Esophagus (tissue), 2 donors: ENCODE data around the gene ADAMTSL1. TPM values are rescaled to one million over a fixed set of nuclear protein-coding genes. Genes with fewer than 3 reads are reported as not detected.

Experiments used
- H3K27ac ChIP-seq, 2 donors: one replicate each; pipeline ENCODE4 v1.5.1; 2013; ENCODE audit warnings: low read depth in 2 of 2, mild to moderate bottlenecking in 2 of 2, inconsistent platforms in 1 of 2, low read length in 1 of 2, moderate library complexity in 1 of 2
- H3K27me3 ChIP-seq, 2 donors: one replicate each; pipeline ENCODE4 v1.6.1; 2013; ENCODE audit warnings: low read length in 2 of 2, control low read depth in 1 of 2, mild to moderate bottlenecking in 1 of 2; ENCODE audit not compliant: insufficient read depth in 2 of 2, control insufficient read depth in 1 of 2
- H3K36me3 ChIP-seq, 2 donors: one replicate each; pipeline ENCODE4 v1.6.1; 2013; ENCODE audit warnings: low read length in 1 of 2; ENCODE audit not compliant: control insufficient read depth in 2 of 2, insufficient read depth in 2 of 2
- H3K4me1 ChIP-seq, 2 donors: one replicate each; pipeline ENCODE4 v1.6.1; 2013; ENCODE audit warnings: low read length in 1 of 2; ENCODE audit not compliant: control insufficient read depth in 2 of 2, insufficient read depth in 2 of 2
- H3K4me3 ChIP-seq, 2 donors: one replicate each; pipeline ENCODE4 v1.5.1; 2013; ENCODE audit warnings: low read length in 2 of 2, mild to moderate bottlenecking in 2 of 2, low read depth in 1 of 2, moderate library complexity in 1 of 2
- H3K9me3 ChIP-seq, 2 donors: one replicate each; pipeline ENCODE4 v1.6.1; 2013; ENCODE audit warnings: mild to moderate bottlenecking in 2 of 2, low read depth in 1 of 2, low read length in 1 of 2, moderate library complexity in 1 of 2; ENCODE audit not compliant: control insufficient read depth in 2 of 2, insufficient read depth in 1 of 2
- WGBS, 2 donors: extraction: QIAGEN DNeasy Blood & Tissue Kit; methylation state at CpG; one replicate each; pipeline ENCODE4 v1.1.7; 2013; 5-methylcytosine and 5-hydroxymethylcytosine counted together
- polyA plus RNA-seq, 2 donors: library from polyadenylated mRNA; stranded (reverse); fragments of 200-250 nt; gene quantifications; one replicate each; pipeline ENCODE4 v1.2.3, GENCODE V29; 2013
- donor health status: healthy with polysubstance abuse.
- donor health status: Bipolar disorder and iron deficiency.

ADAMTSL1 gene
- polyA plus RNA-seq, 2 donors: 1.2 to 1.8 TPM

- 27 to 30% methylated on average over 2 of the region's 2 CpGs for WGBS, 2 donors
- Histone ChIP-seq H3K4me1 (no peaks in the 10 kb centered on the region), H3K9me3 (no peaks in the 10 kb centered on the region), H3K27me3 (no peaks in the 10 kb centered on the region), H3K27ac (no peak overlapping the region), H3K4me3 (no peak overlapping the region), H3K36me3 (no peaks in the 10 kb centered on the region)
Measured at GRCh38 chr9:18786911-18787650, 313.1 kb downstream of the ADAMTSL1 start.

- Histone ChIP-seq H3K4me1 (no peaks in the 10 kb centered on the region), H3K9me3 (no peaks in the 10 kb centered on the region), H3K27ac (no peak overlapping the region), H3K27me3 (no peaks in the 10 kb centered on the region), H3K4me3 (no peak overlapping the region), H3K36me3 (no peaks in the 10 kb centered on the region)
- WGBS, 2 donors: 81 to 82% methylated on average over 10 of the region's 10 CpGs
Measured at GRCh38 chr9:18788256-18788655, 314.3 kb downstream of the ADAMTSL1 start.

GRCh38 chr9:18791074-18791473 lies 317.1 kb downstream of the ADAMTSL1 start:
- no peaks in the 10 kb centered on the region for H3K9me3 ChIP-seq
- no peak overlapping the region for H3K4me3 ChIP-seq
- no peaks in the 10 kb centered on the region for H3K4me1 ChIP-seq
- 89 to 91% methylated on average over 5 of the region's 5 CpGs for WGBS, 2 donors
- H3K27ac ChIP-seq: no peak overlapping the region
- no peaks in the 10 kb centered on the region for H3K36me3 ChIP-seq
- no peaks in the 10 kb centered on the region for H3K27me3 ChIP-seq

- 56 to 79% methylated on average over 2 of the region's 2 CpGs for WGBS, 2 donors
- H3K4me3 ChIP-seq: no peak overlapping the region
- no peak overlapping the region for H3K27ac ChIP-seq
- H3K4me1 ChIP-seq: no peaks in the 10 kb centered on the region
- no peaks in the 10 kb centered on the region for H3K9me3 ChIP-seq
- no peaks in the 10 kb centered on the region for H3K36me3 ChIP-seq
- H3K27me3 ChIP-seq: no peaks in the 10 kb centered on the region
Measured at GRCh38 chr9:18793122-18793521, 319.2 kb downstream of the ADAMTSL1 start.

- no peak overlapping the region for H3K27ac ChIP-seq
- H3K36me3 ChIP-seq: no peaks in the 10 kb centered on the region
- H3K9me3 ChIP-seq: no peaks in the 10 kb centered on the region
- H3K27me3 ChIP-seq: no peaks in the 10 kb centered on the region
- H3K4me1 ChIP-seq: no peaks in the 10 kb centered on the region
- WGBS, 2 donors: 72 to 73% methylated on average over 5 of the region's 5 CpGs
- no peak overlapping the region for H3K4me3 ChIP-seq
Measured at GRCh38 chr9:18795947-18796671, 322.2 kb downstream of the ADAMTSL1 start.

- H3K4me1 ChIP-seq: peaks cover 0 to under 1% of the 10 kb centered on the region in 2 donors
- no peak overlapping the region for H3K4me3 ChIP-seq
- no peak overlapping the region for H3K27ac ChIP-seq
- H3K36me3 ChIP-seq: no peaks in the 10 kb centered on the region
- WGBS, 2 donors: 50 to 68% methylated on average over 3 of the region's 3 CpGs
- no peaks in the 10 kb centered on the region for H3K27me3 ChIP-seq
- no peaks in the 10 kb centered on the region for H3K9me3 ChIP-seq
Measured at GRCh38 chr9:18796696-18797270, 322.8 kb downstream of the ADAMTSL1 start.

- Histone ChIP-seq H3K9me3 (no peaks in the 10 kb centered on the region), H3K4me1 (peaks cover 0 to 2% of the 10 kb centered on the region in 2 donors), H3K36me3 (no peaks in the 10 kb centered on the region), H3K27ac (no peak overlapping the region), H3K27me3 (no peaks in the 10 kb centered on the region), H3K4me3 (no peak overlapping the region)
- 58 to 65% methylated on average over 1 of the region's 1 CpG for WGBS, 2 donors
Measured at GRCh38 chr9:18798106-18798505, 324.2 kb downstream of the ADAMTSL1 start.

GRCh38 chr9:18798508-18799290 lies 324.7 kb downstream of the ADAMTSL1 start:
- WGBS, 2 donors: 85 to 87% methylated on average over 5 of the region's 5 CpGs

GRCh38 chr9:18799428-18799827 lies 325.5 kb downstream of the ADAMTSL1 start:
- WGBS, 2 donors: 66 to 85% methylated on average over 2 of the region's 2 CpGs
- Histone ChIP-seq H3K4me1 (peaks cover 0 to 2% of the 10 kb centered on the region in 2 donors), H3K9me3 (no peaks in the 10 kb centered on the region), H3K27me3 (no peaks in the 10 kb centered on the region), H3K27ac (no peak overlapping the region), H3K36me3 (no peaks in the 10 kb centered on the region), H3K4me3 (no peak overlapping the region)

More at GRCh38 chr9:18798508-18799290, 324.7 kb downstream of the ADAMTSL1 start:
- Histone ChIP-seq H3K36me3 (no peaks in the 10 kb centered on the region), H3K4me3 (no peak overlapping the region), H3K4me1 (peaks cover 0 to 2% of the 10 kb centered on the region in 2 donors), H3K27ac (no peak overlapping the region), H3K9me3 (no peaks in the 10 kb centered on the region), H3K27me3 (no peaks in the 10 kb centered on the region)
